Stimulated activated CD4-positive, alpha-beta T cell treated with anti-CD3 and anti-CD28 coated beads, Interleukin-2, amount 100 ng/mL, for 24 hours (primary cell): ENCODE measurements around the gene ZBTB20.

ENCODE experiments used
- DNase-seq, 2 donors: peaks; one replicate each; pipeline ENCODE4 v3.0.0-alpha.2; 2020

ZBTB20 gene

GRCh38 chr3:114615523-114616085, 531.5 kb downstream of the ZBTB20 start:
- DNase-seq: no peak

GRCh38 chr3:114609973-114610630, 537.0 kb downstream of the ZBTB20 start:
- DNase-seq: no peak

- DNase-seq: no peak
These were observed 538.8 kb downstream of the ZBTB20 start for GRCh38 chr3:114608293-114608692.

- no peak for DNase-seq
These were observed 540.8 kb downstream of the ZBTB20 start for GRCh38 chr3:114606336-114606735.

- DNase-seq: no peak
These were observed 546.5 kb downstream of the ZBTB20 start for GRCh38 chr3:114600571-114600970.

- DNase-seq: no peak
These were observed 549.2 kb downstream of the ZBTB20 start for GRCh38 chr3:114597871-114598270.

- DNase-seq: no peak
These were observed 550.1 kb downstream of the ZBTB20 start for GRCh38 chr3:114597012-114597411.

- DNase-seq: no peak
These were observed 550.9 kb downstream of the ZBTB20 start for GRCh38 chr3:114596147-114596546.

- no peak for DNase-seq
These were observed 551.5 kb downstream of the ZBTB20 start for GRCh38 chr3:114595522-114596028.

GRCh38 chr3:114590309-114591047, 556.6 kb downstream of the ZBTB20 start:
- DNase-seq: no peak

- no peak for DNase-seq
These were observed 559.1 kb downstream of the ZBTB20 start for GRCh38 chr3:114587986-114588385.

GRCh38 chr3:114586119-114586518, 561.0 kb downstream of the ZBTB20 start:
- no peak for DNase-seq

- no peak for DNase-seq
These were observed 561.4 kb downstream of the ZBTB20 start for GRCh38 chr3:114585687-114586086.

GRCh38 chr3:114584734-114585371, 562.2 kb downstream of the ZBTB20 start:
- DNase-seq: no peak

- DNase-seq: peak in 1 of 2 donors; percentile 2
These were observed 564.2 kb downstream of the ZBTB20 start for GRCh38 chr3:114582929-114583328.

- no peak for DNase-seq
These were observed 574.6 kb downstream of the ZBTB20 start for GRCh38 chr3:114572364-114573062.

- no peak for DNase-seq
These were observed 575.7 kb downstream of the ZBTB20 start for GRCh38 chr3:114571363-114571762.

- no peak for DNase-seq
These were observed 577.9 kb downstream of the ZBTB20 start for GRCh38 chr3:114569186-114569585.

- no peak for DNase-seq
These were observed 579.3 kb downstream of the ZBTB20 start for GRCh38 chr3:114567771-114568170.

- no peak for DNase-seq
These were observed 580.3 kb downstream of the ZBTB20 start for GRCh38 chr3:114566767-114567166.

- DNase-seq: no peak
These were observed 580.8 kb downstream of the ZBTB20 start for GRCh38 chr3:114566162-114566755.

- DNase-seq: no peak
These were observed 581.9 kb downstream of the ZBTB20 start for GRCh38 chr3:114565216-114565615.
